ENCODE measurements around the gene METRN. TPM values are rescaled to one million over a fixed set of nuclear protein-coding genes. Genes with fewer than 3 reads are reported as not detected.

Gene METRN
- total RNA-seq, 1 experiment from 2014 or later, result 69.5 TPM

- no peak for TF ChIP-seq CTCF (IDR thresholded peaks at IDR 0.05; ENCODE audit: unreplicated experiment)
- ChIA-PET CTCF (interaction anchor here (1.2 to 1.6 kb wide), 2 partner anchors 9 to 17 kb away, joined by 3 to 6 read pairs; no protein-coding TSS in a partner anchor), POLR2A (interaction anchor here (0.9 to 3.9 kb wide), 8 partner anchors 10 to 98 kb away, joined by 3 to 17 read pairs (median 4); partner anchors contain the start of genes CCDC78, HAGHL and RHOT2)
- Mint-ChIP-seq H3K9me3 (ENCODE audit: unreplicated experiment) (no peaks in the 10 kb centered on the region), H3K27me3 (ENCODE audit: insufficient read depth, unreplicated experiment) (no peaks in the 10 kb centered on the region), H3K4me1 (ENCODE audit: insufficient read depth, unreplicated experiment) (no peaks in the 10 kb centered on the region), H3K36me3 (ENCODE audit: insufficient read depth, unreplicated experiment) (peaks cover 57% of the 10 kb centered on the region), H3K4me3 (ENCODE audit: unreplicated experiment) (no peak overlapping the region), H3K27ac (ENCODE audit: low read depth, unreplicated experiment) (no peak overlapping the region)
- peak; percentile 67 for DNase-seq (ENCODE audit: unreplicated experiment)
- no TSS peak for BruUV-seq (replicated peaks)
- intact Hi-C loops (cut with micrococcal nuclease), result no loop called here
These were observed 36.6 kb upstream of the METRN start for GRCh38 chr16:678209-678857.

- Mint-ChIP-seq H3K27me3 (ENCODE audit: insufficient read depth, unreplicated experiment) (no peaks in the 10 kb centered on the region), H3K36me3 (ENCODE audit: insufficient read depth, unreplicated experiment) (peaks cover 58% of the 10 kb centered on the region), H3K9me3 (ENCODE audit: unreplicated experiment) (no peaks in the 10 kb centered on the region), H3K27ac (ENCODE audit: low read depth, unreplicated experiment) (no peak overlapping the region), H3K4me3 (ENCODE audit: unreplicated experiment) (no peak overlapping the region), H3K4me1 (ENCODE audit: insufficient read depth, unreplicated experiment) (no peaks in the 10 kb centered on the region)
- CTCF ChIA-PET, result interaction anchor here (0.9 to 1.6 kb wide), 3 partner anchors 10 to 31 kb away, joined by 3 to 6 read pairs (median 3); no protein-coding TSS in a partner anchor
- no TSS peak for BruUV-seq (replicated peaks)
- DNase-seq (ENCODE audit: unreplicated experiment), result no peak
- TF ChIP-seq CTCF (IDR thresholded peaks at IDR 0.05; ENCODE audit: unreplicated experiment), result no peak
- POLR2A ChIA-PET, result interaction anchor here (0.6 to 3.9 kb wide), 9 partner anchors 11 to 142 kb away, joined by 3 to 17 read pairs (median 4); partner anchors contain the start of genes CCDC78, HAGHL and RHOT2
- intact Hi-C loops (cut with micrococcal nuclease), result no loop called here
These were observed 35.8 kb upstream of the METRN start for GRCh38 chr16:678858-679813.

DNA sequence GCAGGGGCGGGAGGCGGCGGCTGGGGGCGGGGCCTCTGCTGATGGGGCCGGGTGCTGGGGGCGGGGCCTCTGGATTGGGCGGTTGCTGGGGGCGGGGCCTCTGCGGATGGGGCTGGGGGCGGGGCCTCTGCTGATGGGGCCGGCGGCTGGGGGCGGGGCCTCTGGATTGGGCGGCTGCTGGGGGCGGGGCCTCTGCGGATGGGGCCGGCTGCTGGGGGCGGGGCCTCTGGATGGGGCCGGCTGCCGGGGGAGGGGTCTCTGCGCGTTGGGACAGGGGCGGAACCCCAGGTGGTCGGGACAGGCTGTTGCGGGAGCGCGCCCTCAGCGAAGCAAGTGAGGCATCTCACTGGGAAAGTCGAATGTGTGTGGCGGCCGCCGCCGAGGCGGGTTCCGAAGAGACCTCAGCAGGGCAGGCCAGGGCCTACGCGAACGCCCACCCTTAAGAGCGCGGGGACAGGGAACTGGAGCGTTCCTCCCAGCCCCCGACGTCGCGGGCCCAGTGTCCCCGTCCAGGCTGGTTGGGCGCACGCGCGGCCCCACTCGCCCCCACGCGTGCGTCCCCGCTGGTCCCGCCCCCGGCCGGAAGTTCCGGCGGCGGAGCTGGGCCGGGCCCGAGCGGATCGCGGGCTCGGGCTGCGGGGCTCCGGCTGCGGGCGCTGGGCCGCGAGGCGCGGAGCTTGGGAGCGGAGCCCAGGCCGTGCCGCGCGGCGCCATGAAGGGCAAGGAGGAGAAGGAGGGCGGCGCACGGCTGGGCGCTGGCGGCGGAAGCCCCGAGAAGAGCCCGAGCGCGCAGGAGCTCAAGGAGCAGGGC lies 34.9 kb upstream of the METRN start, which contains the start of gene STUB1:
Gene STUB1 (plus strand): TSS at position 597 of the 811 bp plus-strand sequence. CDS start 116 bp downstream, at position 713.
- BruUV-seq (replicated peaks), result no TSS peak
- ChIA-PET POLR2A (interaction anchor here (0.7 to 3.9 kb wide), 19 partner anchors 10 to 747 kb away, joined by 3 to 32 read pairs (median 6); partner anchors contain the start of genes CAPN15, CCDC78, FBXL16 and HAGHL), CTCF (interaction anchor here (1.0 kb wide), 1 partner anchor 257 kb away, joined by 4 read pairs; no protein-coding TSS in a partner anchor)
- intact Hi-C loops (cut with micrococcal nuclease), result no loop called here
- no peaks in the 10 kb centered on the region for H3K9me3 Mint-ChIP-seq (ENCODE audit: unreplicated experiment)
- H3K27ac Mint-ChIP-seq (ENCODE audit: low read depth, unreplicated experiment), result no peak within 1 kb of the TSS
- DNase-seq (ENCODE audit: unreplicated experiment), result peak; percentile 81
- TF ChIP-seq CTCF (IDR thresholded peaks at IDR 0.05; ENCODE audit: unreplicated experiment), result no peak
- H3K27me3 Mint-ChIP-seq (ENCODE audit: insufficient read depth, unreplicated experiment), result no peaks in the 10 kb centered on the region
- H3K4me1 Mint-ChIP-seq (ENCODE audit: insufficient read depth, unreplicated experiment), result no peaks in the 10 kb centered on the region
- H3K36me3 Mint-ChIP-seq (ENCODE audit: insufficient read depth, unreplicated experiment), result peaks cover 56% of the 10 kb centered on the region
- H3K4me3 Mint-ChIP-seq (ENCODE audit: unreplicated experiment), result peak within 1 kb of the TSS; percentile 76
